K562 (cell line): ENCODE results near the gene GP1BB. TPM values are rescaled to one million over a fixed set of nuclear protein-coding genes. Genes with fewer than 3 reads are reported as not detected.

Experiments used
- ATF3 ChIP-seq, 2 experiments: fragments of 450-650 bp in 1 of 2; sonication (generic) in 1 of 2; formaldehyde crosslinking in 1 of 2; IDR thresholded peaks in 1 of 2; conservative IDR thresholded peaks in 1 of 2; 2 replicates each; pipeline versions ENCODE4 v1.6.1 to v1.8.1; 2016 to 2023; ENCODE audit warnings: mild to moderate bottlenecking in 2 of 2, moderate library complexity in 2 of 2, inconsistent platforms in 1 of 2, missing genetic modification reagents in 1 of 2
- CCAR2 ChIP-seq: fragments of 200-400 bp; formaldehyde crosslinking; IDR thresholded peaks from 2 replicates; pipeline ENCODE4 v1.6.1; 2017; ENCODE audit warnings: mild to moderate bottlenecking, low read depth, low read length
- CHD7 ChIP-seq: fragments of 200-600 bp; sonication (generic); IDR thresholded peaks from one replicate; pipeline ENCODE4 v1.6.1; 2012; ENCODE audit warnings: mild to moderate bottlenecking, low read depth, low read length, inconsistent platforms
- HDAC6 ChIP-seq: IDR thresholded peaks from 2 replicates; pipeline ENCODE4 v1.6.1; 2012; ENCODE audit warnings: low read depth, mild to moderate bottlenecking, control low read depth, inconsistent platforms, low read length, moderate library complexity
- NCOR1 ChIP-seq: fragments of 450-650 bp; IDR thresholded peaks from 2 replicates; pipeline ENCODE4 v1.6.1; 2016; ENCODE audit warnings: mild to moderate bottlenecking, moderate library complexity
- PRMT5 ChIP-seq: sonication (generic); formaldehyde crosslinking; IDR thresholded peaks from 2 replicates; pipeline ENCODE4 v1.5.0; 2020; ENCODE audit warnings: missing genetic modification reagents
- SRSF7 ChIP-seq: fragments of 200-400 bp; formaldehyde crosslinking; optimal IDR thresholded peaks from 2 replicates; pipeline ENCODE3; 2017; ENCODE audit warnings: mild to moderate bottlenecking, low read depth, low read length
- ZBTB11 ChIP-seq, 3 experiments: fragments of 200-800 bp in 1 of 3; fragments of 250-450 bp in 1 of 3; fragments of 450-650 bp in 1 of 3; sonication (Bioruptor Pico) in 1 of 3; sonication (Bioruptor generic) in 1 of 3; formaldehyde crosslinking in 1 of 3; IDR thresholded peaks; 2 replicates each; pipeline versions ENCODE4 v1.6.1 to v1.8.0; 2016 to 2022; ENCODE audit warnings: mild to moderate bottlenecking in 2 of 3, missing genetic modification characterization in 2 of 3, missing compliant biosample characterization in 1 of 3, moderate library complexity in 1 of 3
- ZBTB8A ChIP-seq: fragments of 450-650 bp; IDR thresholded peaks from 2 replicates; pipeline ENCODE4 v1.6.1; 2018; ENCODE audit warnings: mild to moderate bottlenecking, moderate library complexity; ENCODE audit not compliant: partially characterized antibody
- polyA plus RNA-seq, 8 experiments: library from polyadenylated mRNA; depleted of rRNA in 4 of 8; stranded (reverse) in 5 of 8; unstranded in 3 of 8; fragments of >200 nt; fragmentation: Nextera tagmentation in 2 of 8; fragmentation: Illumina TruSeq in 1 of 8; extraction: Ambion mirVana in 2 of 8; extraction: Trizol in 1 of 8; gene quantifications; 2 replicates each; pipeline versions ENCODE4 v1.2.1 to v1.2.3, GENCODE V29; 2011 to 2014; ENCODE audit warnings: inconsistent platforms in 1 of 8, missing spikeins in 1 of 8
- total RNA-seq, 7 experiments: library from RNA; depleted of rRNA in 6 of 7; stranded (reverse); fragments of >200 nt in 6 of 7; fragmentation: Illumina TruSeq in 2 of 7; extraction: Trizol in 2 of 7; gene quantifications; 2 replicates each; pipeline versions ENCODE4 v1.2.1 to v1.2.3, GENCODE V29; 2011 to 2021; ENCODE audit warnings: low replicate concordance in 1 of 7
- TF ChIP-seq, protein P1 (sequence below), 2 experiments: fragments of 450-650 bp in 1 of 2; sonication (generic) in 1 of 2; formaldehyde crosslinking; conservative IDR thresholded peaks; 2 replicates each; pipeline versions ENCODE4 v1.4.0 to v1.8.1; 2020 to 2022; ENCODE audit warnings: mild to moderate bottlenecking in 1 of 2, missing genetic modification reagents in 1 of 2

Gene GP1BB
- total and polyA plus RNA-seq, 9 of the 15 experiments (the other 6 are each of a cell fraction or from before 2014, with no cell fraction given): 0.69 to 162 (median 2.8) TPM

- TF ChIP-seq ATF3 (IDR thresholded peaks at IDR 0.05): no peak
- TF ChIP-seq ATF3 (CRISPR knock-in tag; conservative IDR thresholded peaks at IDR 0.05): 0 out of 2 replicates have a peak, but pooled peaks have one; percentile 5
- no peak for TF ChIP-seq PRMT5 (CRISPR knock-in tag)
- TF ChIP-seq CCAR2: no peak
- no peak for TF ChIP-seq NCOR1
- TF ChIP-seq, protein P1, sequence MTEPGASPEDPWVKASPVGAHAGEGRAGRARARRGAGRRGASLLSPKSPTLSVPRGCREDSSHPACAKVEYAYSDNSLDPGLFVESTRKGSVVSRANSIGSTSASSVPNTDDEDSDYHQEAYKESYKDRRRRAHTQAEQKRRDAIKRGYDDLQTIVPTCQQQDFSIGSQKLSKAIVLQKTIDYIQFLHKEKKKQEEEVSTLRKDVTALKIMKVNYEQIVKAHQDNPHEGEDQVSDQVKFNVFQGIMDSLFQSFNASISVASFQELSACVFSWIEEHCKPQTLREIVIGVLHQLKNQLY (CRISPR knock-in tag; conservative IDR thresholded peaks at IDR 0.05): 0 out of 4 replicates have a peak, but pooled peaks of 1 of the 2 experiments have one; percentile 75
- TF ChIP-seq HDAC6: 0 out of 2 replicates have a peak, but pooled peaks have one; percentile 30
- 0 out of 6 replicates have a peak, but pooled peaks of 1 of the 3 experiments have one; percentile 12 for TF ChIP-seq ZBTB11 (CRISPR knock-in tag; IDR thresholded peaks at IDR 0.05)
- no peak for TF ChIP-seq ZBTB8A
- no peak for TF ChIP-seq SRSF7
- TF ChIP-seq CHD7: peak; percentile 29
- TF ChIP-seq, all 486 proteins: peak for 11
Observed at GRCh38 chr22:19710769-19711106, 12.6 kb upstream of the GP1BB start (continued).
